Measurements from ENCODE around the gene LEMD3.

The LEMD3 gene

DNA sequence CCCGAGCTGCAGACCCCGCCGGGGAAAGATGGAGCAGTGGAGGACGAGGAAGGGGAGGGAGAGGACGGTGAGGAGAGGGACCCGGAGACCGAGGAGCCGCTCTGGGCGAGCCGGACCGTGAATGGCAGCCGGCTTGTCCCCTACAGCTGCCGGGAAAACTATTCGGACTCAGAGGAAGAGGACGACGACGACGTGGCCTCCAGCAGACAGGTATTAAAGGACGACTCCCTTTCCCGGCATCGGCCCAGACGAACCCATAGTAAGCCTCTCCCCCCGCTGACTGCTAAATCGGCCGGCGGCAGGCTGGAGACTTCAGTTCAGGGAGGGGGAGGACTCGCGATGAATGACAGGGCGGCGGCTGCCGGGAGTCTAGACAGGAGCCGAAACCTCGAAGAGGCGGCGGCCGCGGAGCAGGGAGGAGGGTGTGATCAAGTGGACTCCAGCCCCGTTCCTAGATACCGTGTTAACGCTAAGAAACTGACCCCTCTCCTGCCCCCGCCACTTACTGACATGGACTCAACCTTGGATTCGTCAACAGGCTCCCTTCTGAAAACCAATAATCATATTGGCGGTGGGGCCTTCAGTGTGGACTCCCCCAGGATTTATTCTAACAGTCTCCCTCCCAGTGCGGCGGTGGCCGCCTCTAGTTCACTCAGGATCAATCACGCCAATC lies 962 bp downstream of the LEMD3 start:
- DNase-seq: no peak

GRCh38 chr12:65171073-65171472 lies 1.7 kb downstream of the LEMD3 start:
- DNase-seq: no peak

DNA sequence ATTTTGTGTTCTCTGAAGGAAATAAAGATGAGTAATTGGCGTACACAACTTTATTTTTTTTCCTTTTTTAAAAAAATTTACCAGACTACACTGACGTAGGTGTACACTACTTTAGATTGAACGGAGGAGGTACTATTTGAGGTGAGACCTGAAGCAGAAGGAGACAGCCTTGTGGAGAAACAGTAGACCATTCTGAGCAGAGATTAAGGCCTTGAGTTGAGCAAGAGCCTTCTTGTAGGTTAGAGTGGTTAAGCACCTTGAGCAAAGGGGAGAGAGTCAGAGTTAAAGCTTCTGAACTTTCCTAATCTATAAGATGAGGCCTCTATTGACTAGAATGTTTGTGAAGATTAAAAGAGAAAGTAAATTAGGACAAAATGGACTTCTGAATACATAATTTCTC lies 2.5 kb downstream of the LEMD3 start:
- DNase-seq: no peak

DNA sequence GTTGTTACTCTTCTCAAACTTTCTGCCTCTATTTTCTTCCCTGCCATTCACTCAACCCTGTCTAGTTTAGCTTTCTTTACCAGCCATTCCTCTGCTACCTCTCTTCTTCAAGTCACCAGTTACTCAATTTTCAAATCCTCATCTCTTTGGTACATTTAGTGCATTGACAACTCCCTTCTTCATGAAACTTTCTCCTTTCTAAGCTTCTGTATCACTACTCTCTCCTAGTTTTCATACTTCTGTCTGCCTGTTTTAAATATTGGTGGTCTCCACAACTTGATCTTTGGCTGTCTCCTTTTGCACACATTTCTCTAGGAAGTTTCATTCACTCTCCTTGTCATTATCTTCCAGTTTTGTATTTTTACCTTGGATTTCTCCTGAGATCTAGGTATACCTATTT lies 6.0 kb downstream of the LEMD3 start:
- no peak for DNase-seq

GRCh38 chr12:65182012-65182739 lies 12.8 kb downstream of the LEMD3 start:
- no peak for DNase-seq

GRCh38 chr12:65184176-65184857 lies 14.9 kb downstream of the LEMD3 start:
- no peak for DNase-seq

- DNase-seq: no peak
Observed at GRCh38 chr12:65184858-65185229, 15.5 kb downstream of the LEMD3 start.

DNA sequence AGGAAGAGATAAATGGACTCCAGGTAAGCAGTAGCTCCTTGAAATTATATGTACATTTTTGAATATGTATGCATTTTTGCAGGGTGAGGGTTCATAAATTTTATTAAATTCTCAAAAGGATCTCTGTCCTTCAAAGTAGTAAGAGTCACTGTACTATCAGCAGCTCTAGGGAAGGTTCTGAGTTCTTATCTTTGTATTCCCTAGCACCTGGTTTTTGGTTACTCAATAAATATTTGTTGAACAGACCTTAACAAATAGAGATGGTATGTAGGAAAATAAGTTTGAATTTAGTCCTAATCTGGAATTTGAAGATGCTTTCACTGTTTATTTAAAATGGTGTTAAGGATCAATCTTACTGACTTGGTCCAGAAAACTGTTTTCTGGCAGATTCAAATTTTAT lies 18.3 kb downstream of the LEMD3 start:
- no peak for DNase-seq

DNA sequence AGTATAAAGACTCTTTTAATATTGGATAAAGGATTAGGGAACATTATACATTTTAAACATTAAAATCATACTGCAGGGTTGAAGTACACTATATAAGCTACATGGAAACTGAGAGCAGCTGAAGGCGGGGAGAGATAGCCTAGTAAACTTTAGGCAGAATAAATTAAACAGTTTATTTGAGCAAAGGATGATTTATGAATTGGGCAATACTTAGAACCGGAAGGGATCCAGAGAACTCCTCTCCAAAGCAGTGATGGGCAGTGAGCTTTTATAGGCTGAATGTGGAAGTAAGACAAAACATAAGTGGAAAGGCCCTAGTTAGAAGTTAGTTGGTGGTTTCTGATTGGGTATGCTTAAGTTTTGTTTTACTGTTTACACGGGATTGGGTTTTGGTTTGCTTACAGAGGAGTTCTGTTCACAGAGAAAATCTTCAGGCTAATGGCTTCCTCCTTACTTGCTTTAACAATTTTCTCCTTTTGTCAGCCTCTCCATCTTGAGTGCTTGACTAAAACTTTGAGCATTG lies 18.9 kb downstream of the LEMD3 start:
- no peak for DNase-seq

GRCh38 chr12:65189028-65189718 lies 19.8 kb downstream of the LEMD3 start:
- DNase-seq: no peak

GRCh38 chr12:65192963-65193516 lies 23.7 kb downstream of the LEMD3 start:
- no peak for DNase-seq

GRCh38 chr12:65194949-65195348 lies 25.6 kb downstream of the LEMD3 start:
- no peak for DNase-seq

- no peak for DNase-seq
Observed at GRCh38 chr12:65195387-65196055, 26.1 kb downstream of the LEMD3 start.

DNA sequence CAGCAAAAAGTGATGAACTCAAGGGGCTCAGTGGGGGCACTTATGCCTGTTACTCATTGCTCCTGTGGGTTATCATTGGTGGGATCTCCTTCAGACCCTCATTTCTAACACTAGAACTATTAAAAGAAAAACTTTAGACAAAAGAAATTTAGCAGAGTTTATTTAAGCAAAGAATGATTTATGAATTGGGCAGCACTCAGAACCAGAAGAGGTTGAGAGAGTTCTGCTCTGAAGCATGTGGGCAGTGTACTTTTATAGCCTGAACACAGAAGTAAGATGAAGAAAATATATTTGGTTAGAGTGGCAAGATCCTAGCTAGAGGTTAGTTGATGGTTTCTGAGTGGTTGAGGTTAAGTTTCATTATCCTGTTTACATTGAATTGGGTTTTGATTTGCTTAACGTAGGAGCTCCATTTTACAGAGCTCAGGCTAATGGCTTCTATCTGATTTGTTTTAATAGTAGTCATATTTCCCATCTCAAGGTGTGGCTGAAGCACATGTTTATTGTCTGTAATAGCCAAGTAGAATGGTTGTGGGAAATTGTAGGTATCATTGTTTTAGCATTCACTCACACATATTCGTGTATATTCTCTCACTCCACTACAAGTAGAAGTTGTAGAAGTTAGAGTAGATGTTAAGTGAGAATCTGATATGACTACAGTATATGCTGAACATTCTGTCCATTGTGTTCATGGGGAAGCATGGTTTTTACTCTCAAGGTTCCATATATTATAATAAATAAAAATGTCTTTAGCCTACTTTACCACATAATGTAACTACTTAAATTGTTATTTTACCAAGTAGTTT lies 27.6 kb downstream of the LEMD3 start:
- no peak for DNase-seq

DNA sequence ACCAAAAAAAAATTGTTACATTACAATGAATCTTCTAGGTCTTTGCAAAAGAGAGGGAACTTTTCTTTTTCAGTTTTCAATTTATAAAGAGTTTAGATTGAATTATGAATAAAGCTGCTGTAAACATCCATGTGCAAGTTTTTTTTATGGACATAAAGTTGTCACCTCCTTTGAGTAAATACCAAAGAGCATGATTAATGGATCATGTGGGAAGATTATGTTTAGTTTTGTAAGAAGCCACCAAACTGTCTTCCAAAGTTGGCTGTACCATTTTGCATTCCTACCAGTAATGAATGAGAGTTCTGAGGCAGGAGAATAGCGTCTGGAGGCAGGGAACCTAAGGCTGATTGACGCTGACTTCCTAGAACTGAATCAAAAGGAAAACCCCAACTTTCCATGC lies 30.2 kb downstream of the LEMD3 start:
- no peak for DNase-seq

DNA sequence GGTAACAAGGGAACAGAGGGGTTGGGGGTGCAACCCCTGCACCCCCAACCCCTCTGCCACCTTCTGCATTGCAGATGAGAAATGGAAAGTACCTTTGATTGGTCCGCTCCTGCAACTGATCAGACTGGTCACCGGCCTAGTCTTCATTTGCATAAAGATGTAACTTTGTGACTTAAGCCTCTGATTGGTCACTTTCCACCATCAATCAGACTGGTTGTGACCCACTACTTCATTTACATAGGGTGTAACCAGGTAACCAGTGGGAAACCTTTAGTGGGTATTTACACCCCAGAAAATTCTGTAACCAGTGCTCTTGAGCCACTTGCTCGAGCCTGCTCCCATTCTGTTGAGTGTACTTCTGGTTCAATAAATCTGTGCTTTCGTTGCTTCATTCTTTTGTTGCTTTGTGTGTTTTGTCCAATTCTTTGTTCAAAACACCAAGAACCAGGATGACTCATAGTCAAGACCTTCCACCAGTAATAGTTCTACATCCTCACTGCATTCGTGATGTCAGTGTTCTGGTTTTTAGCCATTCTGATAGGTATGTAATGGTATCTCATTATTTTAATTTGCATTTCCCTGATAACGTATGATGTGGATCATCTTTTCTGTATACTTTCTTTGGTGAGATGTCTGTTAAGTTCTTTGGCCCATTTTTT lies 30.8 kb downstream of the LEMD3 start:
- DNase-seq: no peak

DNA sequence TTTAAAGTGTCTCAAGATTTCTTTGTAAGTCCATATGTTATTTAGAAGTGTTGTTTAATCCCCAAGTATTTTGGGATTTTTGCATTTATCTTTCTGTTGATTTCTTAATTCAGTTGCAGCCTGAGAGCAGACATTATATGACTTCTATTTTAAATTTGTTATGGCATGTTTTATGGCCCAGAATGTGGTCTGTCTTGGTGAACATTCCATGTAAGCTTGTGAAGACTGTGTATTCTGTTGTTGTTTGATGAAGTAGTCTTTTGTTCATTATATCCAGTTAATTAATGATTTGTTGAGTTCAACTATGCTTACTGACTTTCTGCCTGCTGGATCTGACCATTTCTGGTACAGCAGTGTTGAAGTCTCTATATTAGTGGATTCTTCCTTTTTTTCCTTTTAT lies 34.0 kb downstream of the LEMD3 start:
- no peak for DNase-seq

- DNase-seq: no peak
Observed at GRCh38 chr12:65204886-65205525, 35.6 kb downstream of the LEMD3 start.

DNA sequence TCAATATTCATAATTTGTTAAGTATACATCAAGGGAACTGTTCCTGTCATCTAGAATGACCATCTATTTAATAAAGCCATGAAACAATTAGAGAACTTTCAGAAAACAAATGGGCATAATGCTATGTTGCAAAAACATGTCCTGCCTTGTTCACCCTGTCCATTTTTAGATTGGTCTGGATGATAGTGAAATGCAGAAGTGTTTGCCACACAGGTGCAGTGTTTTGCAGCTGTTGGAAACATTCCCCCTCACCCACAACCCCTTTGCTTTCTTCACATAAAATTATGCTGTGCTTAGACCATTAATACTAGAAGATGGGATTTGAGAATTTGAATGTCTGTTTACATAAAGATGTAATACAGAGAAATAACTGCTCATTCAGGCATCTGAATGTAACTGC lies 36.5 kb downstream of the LEMD3 start:
- DNase-seq: no peak

DNA sequence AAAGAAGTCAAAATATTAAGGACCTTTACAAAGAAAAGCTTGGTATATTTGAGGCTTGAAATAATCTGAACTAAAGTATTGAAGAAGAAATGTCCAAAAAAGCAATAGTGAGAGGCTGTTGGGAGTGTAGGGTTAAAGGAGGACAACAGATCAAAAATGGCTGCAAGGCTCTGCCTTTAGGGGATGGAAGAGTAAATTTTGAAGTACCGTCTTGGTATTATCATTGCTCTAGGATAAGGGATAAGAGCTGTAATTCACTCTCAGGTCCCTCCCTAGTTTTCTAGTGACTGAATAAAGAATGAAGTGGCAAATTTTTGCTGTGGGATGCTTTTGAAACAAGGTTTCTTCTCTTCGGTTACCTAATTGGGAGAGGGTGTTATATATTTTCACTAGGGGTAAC lies 38.7 kb downstream of the LEMD3 start:
- DNase-seq: no peak
